Measurements from ENCODE around the gene C6orf141. TPM values are rescaled to one million over a fixed set of nuclear protein-coding genes. Genes with fewer than 3 reads are reported as not detected.

The C6orf141 gene
- polyA plus RNA-seq, 3 donors, result not detected

DNA sequence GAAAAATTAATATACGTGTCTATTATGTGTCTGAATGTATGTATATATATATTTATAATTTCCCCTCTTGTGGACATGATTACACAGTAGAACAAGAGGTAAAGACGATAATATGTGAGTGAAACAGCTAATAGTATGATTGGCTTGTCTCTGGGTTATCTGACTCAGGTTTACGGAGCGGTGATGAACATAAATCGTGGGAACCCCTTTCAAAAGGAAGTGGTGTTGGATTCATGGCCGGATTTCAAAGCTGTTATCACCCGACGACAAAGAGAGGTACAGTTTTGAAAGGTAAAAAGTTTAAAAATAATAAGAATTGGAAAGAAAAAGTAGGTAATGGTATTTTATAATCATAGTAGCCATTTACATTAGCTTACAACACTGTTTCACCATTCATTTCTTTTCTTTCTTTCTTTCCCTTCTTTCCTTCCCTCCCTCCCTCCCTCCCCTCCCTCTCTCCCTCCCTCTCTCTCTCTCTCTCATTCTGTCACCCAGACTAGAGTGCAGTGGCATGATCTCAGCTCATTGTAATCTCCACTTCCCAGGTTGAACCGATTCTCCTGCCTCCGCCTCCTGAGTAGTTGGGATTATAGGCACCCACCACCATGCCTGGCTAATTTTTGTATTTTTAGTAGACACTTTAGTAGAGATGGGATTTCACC, 34.9 kb upstream of the C6orf141 start:
- H3K4me3 ChIP-seq (replicated peaks in 1 of 3; ENCODE audit: low read depth in 2 of 3, low read length in 3 of 3), result no peak overlapping the region
- TF ChIP-seq CTCF (IDR thresholded peaks at IDR 0.05), result no peak
- H4K20me1 ChIP-seq (ENCODE audit: insufficient read depth, low read length), result no peaks in the 10 kb centered on the region
- Mint-ChIP-seq H3K9me3 (peaks cover 0 to 2% (median 0%) of the 10 kb centered on the region in 7 donors), H3K4me1 (no peaks in the 10 kb centered on the region), H3K4me3 (no peak overlapping the region), H3K36me3 (no peaks in the 10 kb centered on the region), H3K27me3 (ENCODE audit: low read depth in 3 of 3) (peaks cover 0 to 5% (median 4%) of the 10 kb centered on the region in 3 donors), H3K27ac (no peak overlapping the region)
- H3K27me3 ChIP-seq (ENCODE audit: control insufficient read depth in 2 of 2, insufficient read depth in 2 of 2, low read length in 2 of 2), result no peaks in the 10 kb centered on the region
- H3K4me2 ChIP-seq (replicated peaks; ENCODE audit: extremely low read depth, low read length, poor library complexity, severe bottlenecking), result no peak overlapping the region
- no peaks in the 10 kb centered on the region for H3K9me3 ChIP-seq (replicated peaks in 1 of 2; ENCODE audit: control insufficient read depth in 1 of 2, insufficient read depth in 1 of 2, low read length in 2 of 2)
- no peaks in the 10 kb centered on the region for H3K4me1 ChIP-seq (ENCODE audit: control insufficient read depth in 1 of 2, insufficient read depth in 2 of 2, low read length in 2 of 2)
- no peak for DNase-seq
- H3K36me3 ChIP-seq (replicated peaks in 1 of 2; ENCODE audit: control insufficient read depth in 1 of 2, insufficient read depth in 2 of 2, low read length in 2 of 2), result no peaks in the 10 kb centered on the region
- intact Hi-C loops (cut with micrococcal nuclease), result no loop called here
- no peak overlapping the region for H2AFZ ChIP-seq (ENCODE audit: insufficient read depth, low read depth, low read length, poor library complexity, severe bottlenecking)
- no peak overlapping the region for H3K27ac ChIP-seq (ENCODE audit: low read depth in 1 of 2, low read length in 2 of 2)
- no peaks in the 10 kb centered on the region for H3K79me2 ChIP-seq (ENCODE audit: insufficient read depth, low read length)
- 67% methylated on average over 3 of the region's 10 CpGs for WGBS (ENCODE audit: insufficient coverage)
- H3K9ac ChIP-seq (ENCODE audit: insufficient read depth, low read length, poor library complexity, severe bottlenecking), result no peak overlapping the region

DNA sequence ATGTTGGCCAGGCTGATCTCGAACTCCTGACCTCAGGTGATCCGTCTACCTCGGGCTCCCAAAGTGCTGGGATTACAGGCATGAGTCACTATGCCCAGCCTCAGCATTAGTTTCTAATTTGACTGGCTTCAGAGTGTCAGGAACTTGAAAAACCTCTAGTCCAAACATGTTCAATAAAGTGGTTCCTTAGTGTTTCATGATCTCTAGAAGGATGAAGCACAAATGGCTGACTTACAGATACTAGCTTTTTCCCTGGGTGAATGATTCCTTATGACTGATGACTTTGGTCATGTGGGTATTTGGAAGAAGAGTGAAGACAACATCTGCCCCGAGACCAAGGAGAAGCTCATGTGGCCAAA, 34.3 kb upstream of the C6orf141 start:
- 100% methylated on average over 1 of the region's 4 CpGs for WGBS (ENCODE audit: insufficient coverage)
- H3K4me1 ChIP-seq (ENCODE audit: control insufficient read depth in 1 of 2, insufficient read depth in 2 of 2, low read length in 2 of 2), result no peaks in the 10 kb centered on the region
- no peaks in the 10 kb centered on the region for H3K4me1 Mint-ChIP-seq
- H3K27me3 ChIP-seq (ENCODE audit: control insufficient read depth in 2 of 2, insufficient read depth in 2 of 2, low read length in 2 of 2), result no peaks in the 10 kb centered on the region
- H3K36me3 ChIP-seq (replicated peaks in 1 of 2; ENCODE audit: control insufficient read depth in 1 of 2, insufficient read depth in 2 of 2, low read length in 2 of 2), result no peaks in the 10 kb centered on the region
- no peak overlapping the region for H2AFZ ChIP-seq (ENCODE audit: insufficient read depth, low read depth, low read length, poor library complexity, severe bottlenecking)
- peaks cover 0 to 2% (median 0%) of the 10 kb centered on the region in 7 donors for H3K9me3 Mint-ChIP-seq
- no peaks in the 10 kb centered on the region for H3K36me3 Mint-ChIP-seq
- no peak overlapping the region for H3K4me3 Mint-ChIP-seq
- H3K4me2 ChIP-seq (replicated peaks; ENCODE audit: extremely low read depth, low read length, poor library complexity, severe bottlenecking), result no peak overlapping the region
- H3K27ac ChIP-seq (ENCODE audit: low read depth in 1 of 2, low read length in 2 of 2), result no peak overlapping the region
- no peak overlapping the region for H3K27ac Mint-ChIP-seq
- no peaks in the 10 kb centered on the region for H4K20me1 ChIP-seq (ENCODE audit: insufficient read depth, low read length)
- no peak for TF ChIP-seq CTCF (IDR thresholded peaks at IDR 0.05)
- intact Hi-C loops (cut with micrococcal nuclease), result no loop called here
- no peaks in the 10 kb centered on the region for H3K9me3 ChIP-seq (replicated peaks in 1 of 2; ENCODE audit: control insufficient read depth in 1 of 2, insufficient read depth in 1 of 2, low read length in 2 of 2)
- no peak for DNase-seq
- H3K27me3 Mint-ChIP-seq (ENCODE audit: low read depth in 3 of 3), result peaks cover 0 to 5% (median 4%) of the 10 kb centered on the region in 3 donors
- no peak overlapping the region for H3K4me3 ChIP-seq (replicated peaks in 1 of 3; ENCODE audit: low read depth in 2 of 3, low read length in 3 of 3)
- H3K79me2 ChIP-seq (ENCODE audit: insufficient read depth, low read length), result no peaks in the 10 kb centered on the region
- no peak overlapping the region for H3K9ac ChIP-seq (ENCODE audit: insufficient read depth, low read length, poor library complexity, severe bottlenecking)
